IPS-NIHi11 (cell line): ENCODE measurements around the gene TMEM87B.
"Not testable (repeated sequence)": the region's sequence is repeated elsewhere in the genome, so short reads cannot be mapped to it uniquely, and the experiment has no call there.

ENCODE experiments used
- DNase-seq: peaks from one replicate; pipeline ENCODE4 v3.0.0; 2012; ENCODE audit warnings: mixed read lengths, low spot score

Gene TMEM87B

GRCh38 chr2:112033600-112033999 is 21.5 kb upstream of the TMEM87B start:
- DNase-seq: no peak

GRCh38 chr2:112034924-112035323 is 20.1 kb upstream of the TMEM87B start:
- no peak for DNase-seq

- DNase-seq: no peak
Observed at GRCh38 chr2:112035786-112036185, 19.3 kb upstream of the TMEM87B start.

GRCh38 chr2:112039556-112039955 is 15.5 kb upstream of the TMEM87B start:
- DNase-seq: not testable (repeated sequence)

GRCh38 chr2:112040066-112040465 is 15.0 kb upstream of the TMEM87B start:
- not testable (repeated sequence) for DNase-seq

- DNase-seq: not testable (repeated sequence)
Observed at GRCh38 chr2:112041460-112041859, 13.6 kb upstream of the TMEM87B start.

- DNase-seq: no peak
Observed at GRCh38 chr2:112045446-112046014, 9.5 kb upstream of the TMEM87B start.

GRCh38 chr2:112046231-112046630 is 8.8 kb upstream of the TMEM87B start:
- no peak for DNase-seq

GRCh38 chr2:112047537-112048235 is 7.4 kb upstream of the TMEM87B start:
- no peak for DNase-seq

- DNase-seq: no peak
Observed at GRCh38 chr2:112048236-112048592, 6.9 kb upstream of the TMEM87B start.

GRCh38 chr2:112048887-112049286 is 6.2 kb upstream of the TMEM87B start:
- DNase-seq: peak; percentile 37

- DNase-seq: no peak
Observed at GRCh38 chr2:112050316-112050715, 4.8 kb upstream of the TMEM87B start.

GRCh38 chr2:112053917-112054846 is 887 bp upstream of the TMEM87B start:
- peak; percentile 87 for DNase-seq

GRCh38 chr2:112055730-112056625 is 909 bp downstream of the TMEM87B start:
- peak; percentile 53 for DNase-seq

- no peak for DNase-seq
Observed at GRCh38 chr2:112056626-112056987, 1.5 kb downstream of the TMEM87B start.

- DNase-seq: no peak
Observed at GRCh38 chr2:112059671-112060070, 4.6 kb downstream of the TMEM87B start.

GRCh38 chr2:112061299-112061698 is 6.2 kb downstream of the TMEM87B start:
- DNase-seq: no peak

GRCh38 chr2:112061840-112062239 is 6.8 kb downstream of the TMEM87B start:
- no peak for DNase-seq

GRCh38 chr2:112062894-112063293 is 7.8 kb downstream of the TMEM87B start:
- no peak for DNase-seq

GRCh38 chr2:112065486-112065885 is 10.4 kb downstream of the TMEM87B start:
- no peak for DNase-seq

GRCh38 chr2:112065966-112066365 is 10.9 kb downstream of the TMEM87B start:
- DNase-seq: no peak

- DNase-seq: not testable (repeated sequence)
Observed at GRCh38 chr2:112069794-112070193, 14.7 kb downstream of the TMEM87B start.
